Central memory CD4-positive, alpha-beta T cell (primary cell): ENCODE data around the gene SLC15A3.

Experiments used
- DNase-seq: peaks from one replicate; pipeline ENCODE4 v3.0.0; 2022

Gene SLC15A3

DNA sequence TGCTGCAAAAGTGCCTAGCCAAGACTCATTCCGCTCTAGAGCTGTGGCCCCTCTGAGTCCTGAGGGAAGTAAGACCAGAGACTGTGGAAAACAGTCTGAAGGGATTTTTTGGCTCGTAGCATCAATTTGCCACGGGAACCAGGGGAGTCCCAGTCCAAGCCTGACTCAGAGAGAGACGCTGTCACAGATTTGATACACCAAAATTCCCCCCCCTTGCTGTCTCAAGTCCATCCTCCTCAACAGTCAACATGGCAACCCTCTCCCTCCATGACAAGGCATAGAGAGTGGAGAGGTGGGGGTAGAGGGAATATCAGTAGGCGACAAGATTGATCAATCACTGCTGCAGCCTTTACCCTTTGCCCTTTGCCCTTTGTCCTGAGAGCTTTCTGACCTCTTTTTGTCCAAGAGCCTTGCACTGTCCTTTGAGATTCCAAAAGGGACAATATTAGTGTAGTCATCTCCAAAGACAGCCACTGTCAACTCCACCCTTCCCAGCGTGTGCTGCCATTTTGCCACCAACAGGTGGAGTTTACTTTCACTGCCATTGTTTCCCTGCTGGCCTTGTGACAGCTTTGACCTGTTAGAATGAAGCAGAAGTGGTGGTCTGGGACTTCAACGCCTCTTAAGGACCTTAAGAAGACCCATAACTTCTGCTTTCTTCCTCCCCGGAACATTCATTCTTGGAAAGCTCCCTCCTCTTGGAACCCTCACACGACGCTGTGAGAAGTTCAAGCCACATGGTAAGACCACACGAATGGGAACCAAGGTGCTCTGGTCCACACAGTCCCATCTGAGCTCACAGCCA, 7.3 kb downstream of the SLC15A3 start:
- no peak for DNase-seq

DNA sequence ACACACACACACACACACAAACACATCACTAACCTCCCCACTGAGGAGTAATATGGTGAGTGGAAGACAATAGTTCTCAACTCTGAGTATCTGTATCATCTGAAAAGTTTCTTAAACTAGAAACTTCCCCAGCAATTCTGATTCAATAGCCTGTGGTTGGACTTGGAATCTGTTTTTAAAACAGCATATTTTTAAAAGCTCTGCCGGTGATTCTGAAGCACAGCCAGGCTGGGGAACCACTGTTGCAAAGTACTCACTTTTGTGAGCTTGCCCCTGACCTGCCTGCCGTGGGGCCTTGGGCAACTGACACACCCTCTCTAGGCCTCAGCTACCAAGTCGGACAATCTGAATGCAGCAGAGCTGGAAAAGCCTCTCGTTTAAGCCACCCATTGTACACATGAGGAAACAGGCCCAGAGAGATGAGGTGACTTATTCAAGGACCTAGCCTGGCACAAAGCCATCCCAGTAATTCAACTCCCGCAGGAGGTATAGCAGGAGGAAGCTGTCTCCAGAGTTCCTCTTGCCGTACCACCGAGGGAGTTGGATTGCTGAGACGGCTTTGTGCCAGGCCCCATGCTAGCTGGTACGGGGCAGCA, 8.9 kb downstream of the SLC15A3 start:
- DNase-seq = no peak

DNA sequence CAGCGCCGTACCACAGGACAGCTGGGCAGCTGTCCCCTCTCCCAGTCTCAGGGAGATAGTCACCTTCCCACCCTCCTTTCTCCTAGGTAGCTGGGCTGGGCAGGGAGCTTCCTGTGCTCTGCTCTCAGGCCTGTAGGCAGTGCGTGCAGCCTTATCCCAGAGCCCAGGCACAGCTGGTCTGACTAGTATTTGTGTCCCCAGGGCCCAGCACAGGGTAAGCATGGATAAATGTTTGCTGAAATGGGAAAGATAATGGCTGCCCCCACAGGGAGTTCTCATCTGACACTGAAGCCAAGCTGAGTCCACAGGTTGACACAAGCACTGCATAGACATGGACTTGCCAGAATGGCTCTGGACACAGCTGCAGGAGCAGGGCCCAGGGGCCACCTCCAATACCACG, 9.8 kb downstream of the SLC15A3 start:
- DNase-seq = no peak

DNA sequence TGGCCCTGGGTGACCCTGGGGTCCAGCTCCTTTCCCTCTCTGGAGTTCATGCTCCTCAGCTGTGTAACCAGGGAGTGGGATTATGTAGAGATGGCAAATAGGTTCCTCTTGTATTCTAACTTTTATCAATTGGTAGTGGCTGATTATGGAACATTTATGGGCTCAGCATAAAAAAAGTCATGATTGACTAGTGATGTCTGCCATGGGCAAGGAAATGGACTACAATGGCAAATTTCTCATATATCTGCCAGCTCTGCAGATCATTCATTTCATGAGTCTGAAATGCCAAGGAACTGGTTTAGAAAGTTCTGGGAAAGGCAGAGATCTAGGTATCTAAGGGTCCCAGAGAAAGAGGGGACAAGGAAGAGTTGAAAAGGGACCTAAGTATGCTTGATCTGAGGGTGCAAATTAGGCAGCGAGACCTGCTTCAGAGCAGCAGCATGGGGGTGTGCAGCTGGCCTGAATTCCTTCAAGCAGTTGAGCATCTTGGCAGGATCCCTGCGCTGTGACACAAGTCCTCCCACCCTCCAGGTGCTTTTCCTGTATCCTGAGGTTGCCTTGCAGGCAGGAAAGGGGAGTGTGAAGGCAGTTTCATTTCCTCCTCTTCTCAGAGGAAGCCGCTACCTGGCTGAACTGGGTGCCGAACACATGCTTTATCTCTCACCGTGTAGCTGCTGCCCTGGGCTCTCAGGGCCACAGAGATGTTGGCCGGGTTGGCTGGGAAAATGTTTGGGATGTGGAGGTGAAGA, 10.4 kb downstream of the SLC15A3 start:
- DNase-seq = no peak

DNA sequence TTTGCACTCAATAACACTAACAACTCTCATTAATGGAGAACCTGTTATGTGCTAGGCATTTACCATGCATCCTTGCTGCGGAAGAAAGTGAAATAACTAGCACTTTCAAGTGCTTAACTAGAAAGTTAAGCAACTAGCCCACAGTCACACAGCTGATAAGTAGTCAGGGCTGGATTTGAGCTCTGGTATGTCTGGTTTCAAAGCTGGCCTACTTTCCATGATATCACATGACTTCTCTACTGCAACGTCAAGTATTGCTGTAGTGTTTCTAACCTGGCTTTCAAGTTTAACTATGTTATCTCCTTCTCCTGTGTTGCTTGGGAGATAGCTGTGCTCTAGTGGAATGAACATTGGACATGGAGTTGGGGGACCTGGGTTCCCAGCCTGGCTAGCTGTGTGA, 12.1 kb downstream of the SLC15A3 start:
- DNase-seq = no peak

DNA sequence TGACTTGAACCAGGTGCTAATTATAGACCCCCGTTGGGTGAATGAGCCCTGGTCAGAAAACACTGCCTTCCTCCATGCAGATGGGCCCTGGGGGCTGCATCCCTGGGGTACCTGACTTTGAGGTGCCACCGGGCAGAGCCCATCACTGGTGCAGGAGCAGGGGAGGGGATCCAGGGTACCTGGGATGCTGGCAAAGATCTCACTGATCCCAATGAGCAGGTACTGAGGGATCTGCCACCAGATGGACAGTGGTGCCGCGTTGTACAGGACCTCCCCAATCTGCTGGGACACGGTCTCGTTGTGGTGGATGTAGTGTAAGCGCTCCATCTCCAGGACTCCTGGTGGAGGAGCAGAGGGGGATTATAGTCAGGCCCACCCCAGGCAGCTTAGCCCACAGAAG, 12.7 kb downstream of the SLC15A3 start:
- no peak for DNase-seq

DNA sequence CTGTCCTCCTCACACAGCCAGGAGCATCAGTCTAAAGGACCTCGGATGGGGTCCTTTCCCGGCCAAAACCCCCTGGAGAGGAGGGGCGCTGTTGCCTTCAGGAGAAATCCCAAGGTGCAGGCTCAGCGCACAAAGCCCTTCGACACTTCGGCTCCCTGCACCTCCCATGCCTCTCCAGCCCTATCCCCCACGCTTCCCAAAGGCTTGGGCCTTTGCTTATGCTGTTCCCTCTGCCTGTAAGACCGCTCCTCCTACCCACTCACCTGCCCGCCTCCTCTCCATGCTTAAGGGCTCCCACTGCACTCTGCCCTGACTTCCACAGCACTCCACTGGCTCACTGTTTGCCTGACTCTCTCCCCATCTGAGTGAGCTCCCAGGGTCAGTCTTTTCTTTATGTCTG, 13.5 kb downstream of the SLC15A3 start:
- no peak for DNase-seq

DNA sequence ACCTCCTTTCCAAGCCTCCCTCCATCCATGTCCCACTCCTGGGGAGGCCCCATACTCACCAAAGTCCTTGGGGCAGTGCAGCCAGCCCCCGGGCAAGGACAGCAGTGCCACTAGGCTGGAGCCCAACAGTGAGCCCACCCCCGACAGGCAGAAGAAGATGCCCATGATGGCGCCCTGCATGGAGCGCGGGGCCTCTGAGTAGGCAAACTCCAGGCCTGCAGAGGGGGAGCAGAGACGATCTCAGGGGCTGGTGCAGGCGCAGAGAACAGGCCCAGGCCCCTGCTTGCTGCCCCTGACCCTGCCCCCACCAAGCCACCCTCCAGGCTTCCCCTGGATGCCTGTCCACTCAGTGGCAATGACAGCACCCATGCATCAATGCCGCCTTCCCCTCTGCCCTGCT, 14.2 kb downstream of the SLC15A3 start:
- no peak for DNase-seq

DNA sequence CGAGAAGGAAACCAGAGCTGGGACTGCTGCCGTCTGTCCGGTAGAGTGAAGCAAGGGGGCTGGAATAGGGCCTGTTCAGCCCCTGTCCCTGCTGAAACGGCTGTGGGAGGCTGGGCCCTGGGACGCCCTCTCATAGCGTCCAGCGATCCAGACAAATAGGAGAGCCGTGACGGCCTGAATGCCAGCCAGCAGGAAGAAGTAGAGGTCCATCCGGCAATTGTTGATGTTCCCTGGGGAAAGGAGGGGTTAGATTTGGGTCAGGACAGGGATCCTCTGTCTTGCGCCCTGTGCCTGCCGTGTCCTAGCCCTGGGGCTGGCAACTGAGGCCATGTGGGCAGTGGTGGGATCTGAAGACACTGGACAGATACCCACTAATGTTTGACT, 14.8 kb downstream of the SLC15A3 start:
- no peak for DNase-seq

DNA sequence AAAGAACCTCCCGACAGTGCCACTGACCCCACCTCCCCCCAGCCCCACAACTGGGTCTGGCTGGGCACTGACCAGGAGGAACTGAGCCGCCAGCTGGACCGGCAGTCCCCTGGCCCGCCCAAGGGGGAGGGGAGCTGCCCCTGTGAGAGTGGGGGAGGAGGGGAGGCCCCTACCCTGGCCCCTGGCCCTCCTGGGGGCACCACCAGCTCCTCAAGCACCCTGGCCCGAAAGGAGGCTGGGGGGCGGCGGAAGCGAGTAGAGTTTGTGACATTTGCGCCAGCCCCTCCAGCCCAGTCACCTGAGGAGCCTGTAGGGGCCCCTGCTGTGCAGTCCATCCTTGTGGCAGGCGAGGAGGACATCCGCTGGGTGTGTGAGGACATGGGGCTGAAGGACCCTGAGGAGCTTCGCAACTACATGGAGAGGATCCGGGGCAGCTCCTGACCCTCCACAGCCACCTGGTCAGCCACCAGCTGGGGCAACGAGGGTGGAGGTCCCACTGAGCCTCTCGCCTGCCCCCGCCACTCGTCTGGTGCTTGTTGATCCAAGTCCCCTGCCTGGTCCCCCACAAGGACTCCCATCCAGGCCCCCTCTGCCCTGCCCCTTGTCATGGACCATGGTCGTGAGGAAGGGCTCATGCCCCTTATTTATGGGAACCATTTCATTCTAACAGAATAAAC, 15.4 kb downstream of the SLC15A3 start:
- DNase-seq = no peak

DNA sequence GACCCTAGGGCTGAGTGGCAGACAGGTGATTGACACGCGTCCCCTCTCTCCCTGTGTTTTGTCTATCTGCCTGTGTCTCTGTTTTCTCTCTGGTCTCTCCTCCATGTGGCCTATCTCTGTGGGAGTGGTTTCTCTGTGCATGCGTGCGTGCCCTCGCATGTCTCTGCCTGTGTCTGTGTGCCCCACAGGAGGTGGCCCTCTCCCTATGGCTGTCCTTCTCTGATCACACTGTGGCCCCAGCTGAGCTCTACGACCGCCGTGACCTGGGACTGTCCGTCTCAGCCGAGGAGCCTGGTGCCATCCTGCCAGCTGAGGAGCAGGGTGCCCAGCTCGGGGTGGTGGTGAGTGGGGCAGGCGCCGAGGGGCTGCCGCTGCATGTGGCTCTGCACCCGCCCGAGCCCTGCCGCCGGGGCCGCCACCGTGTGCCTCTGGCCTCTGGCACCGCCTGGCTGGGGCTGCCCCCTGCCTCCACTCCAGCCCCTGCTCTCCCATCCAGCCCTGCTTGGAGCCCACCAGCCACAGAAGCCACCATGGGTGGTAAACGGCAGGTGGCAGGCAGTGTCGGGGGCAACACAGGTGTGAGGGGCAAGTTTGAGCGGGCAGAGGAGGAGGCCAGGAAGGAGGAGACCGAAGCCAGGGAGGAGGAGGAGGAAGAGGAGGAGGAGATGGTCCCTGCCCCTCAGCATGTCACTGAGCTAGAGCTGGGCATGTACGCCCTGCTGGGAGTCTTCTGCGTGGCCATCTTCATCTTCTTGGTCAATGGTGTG, 16.1 kb downstream of the SLC15A3 start:
- no peak for DNase-seq

DNA sequence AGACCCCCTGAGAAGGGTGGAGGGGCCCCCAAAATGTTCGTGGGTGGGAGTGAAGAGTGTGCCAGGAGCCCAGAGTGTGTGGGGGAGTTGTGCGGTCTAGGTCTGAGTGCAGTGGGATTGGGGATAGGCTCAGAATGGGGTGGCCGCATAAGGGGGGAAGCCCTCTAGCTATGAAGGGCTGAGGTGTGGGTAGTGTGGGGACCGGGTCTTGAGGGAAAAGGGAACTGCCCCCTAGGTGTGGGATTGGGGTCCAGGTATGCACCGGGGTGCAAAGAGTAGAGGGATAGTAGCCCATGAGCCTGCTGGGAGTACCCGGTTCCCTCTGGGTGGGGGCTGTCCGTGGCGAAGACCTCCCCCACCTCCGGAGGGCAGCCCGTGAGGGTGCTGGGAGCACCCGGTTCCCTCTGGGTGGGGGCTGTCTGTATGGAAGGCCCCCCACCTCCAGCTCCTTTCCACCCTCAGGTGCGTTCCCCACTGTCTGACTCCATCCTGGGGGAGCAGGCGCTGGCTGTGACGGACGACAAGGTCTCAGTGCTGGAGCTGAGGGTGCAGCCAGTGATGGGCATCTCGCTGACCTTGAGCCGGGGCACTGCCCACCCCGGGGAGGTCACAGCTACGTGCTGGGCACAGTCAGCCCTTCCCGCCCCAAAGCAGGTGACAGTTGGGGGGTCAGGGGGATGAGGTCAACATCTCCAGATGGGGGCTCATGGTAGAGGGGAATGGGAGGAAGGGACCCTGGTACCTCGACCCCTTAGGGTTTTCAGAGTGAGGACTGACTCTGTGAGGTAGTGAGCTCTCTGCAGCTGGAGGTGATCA, 17.0 kb downstream of the SLC15A3 start:
- no peak for DNase-seq

DNA sequence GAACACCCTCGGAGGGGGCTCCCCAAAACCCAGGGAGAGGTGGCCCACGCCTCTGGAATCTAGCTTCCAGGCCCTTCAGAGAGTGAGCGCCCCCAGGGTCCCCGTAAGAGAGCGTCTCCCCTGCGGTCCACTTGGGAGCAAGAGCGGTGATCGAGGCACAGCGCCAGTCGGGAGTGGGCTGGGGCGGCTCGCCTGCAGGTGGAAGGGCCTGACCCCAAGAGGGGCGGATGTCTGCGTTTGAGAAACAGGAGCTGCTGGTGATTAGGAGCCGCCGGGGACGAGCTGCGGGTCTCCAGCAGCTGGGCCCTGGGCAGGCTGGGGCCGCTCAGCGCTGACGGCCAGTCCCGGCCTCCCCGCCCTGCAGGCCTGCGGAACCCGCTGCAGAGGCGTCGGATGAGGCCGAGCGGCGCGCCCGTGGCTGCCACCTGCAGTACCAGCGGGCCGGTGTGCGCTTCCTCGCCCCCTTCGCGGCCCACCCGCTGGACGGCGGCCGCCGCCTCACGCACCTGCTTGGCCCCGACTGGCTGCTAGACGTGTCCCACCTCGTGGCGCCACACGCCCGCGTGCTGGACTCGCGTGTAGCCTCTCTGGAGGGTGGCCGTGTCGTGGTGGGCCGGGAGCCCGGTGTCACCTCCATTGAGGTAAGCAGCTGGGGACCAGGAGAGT, 17.7 kb downstream of the SLC15A3 start:
- DNase-seq = no peak

DNA sequence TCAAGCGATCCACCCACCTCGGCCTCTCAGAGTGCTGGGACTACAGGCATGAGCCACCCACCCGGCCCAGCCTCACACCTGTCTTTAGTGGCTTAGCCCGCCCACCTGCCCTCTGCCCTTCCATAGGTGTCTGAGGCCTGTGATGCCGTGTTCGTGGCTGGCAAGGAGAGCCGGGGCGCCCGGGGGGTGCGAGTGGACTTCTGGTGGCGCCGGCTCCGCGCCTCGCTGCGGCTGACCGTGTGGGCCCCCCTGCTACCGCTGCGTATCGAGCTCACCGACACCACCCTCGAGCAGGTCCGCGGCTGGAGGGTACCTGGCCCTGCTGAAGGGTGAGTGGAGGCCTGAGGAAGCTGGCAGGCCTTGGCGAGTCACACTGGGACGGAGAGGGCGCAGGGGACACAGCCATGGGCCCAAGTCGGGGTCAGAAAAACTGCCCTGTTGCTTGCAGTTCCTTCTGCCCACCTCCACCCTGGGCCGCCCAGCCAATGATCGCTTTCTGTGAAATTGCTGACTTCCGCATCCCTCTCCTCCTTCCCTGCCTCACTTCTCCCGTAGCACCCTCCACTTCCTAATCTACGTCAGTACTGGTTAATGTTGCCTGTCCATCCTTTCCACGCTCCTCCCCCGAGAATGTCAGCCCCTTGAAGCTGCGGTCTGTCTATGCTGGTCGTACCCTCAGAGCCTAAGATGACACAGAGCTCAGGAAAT, 18.4 kb downstream of the SLC15A3 start:
- DNase-seq = no peak

DNA sequence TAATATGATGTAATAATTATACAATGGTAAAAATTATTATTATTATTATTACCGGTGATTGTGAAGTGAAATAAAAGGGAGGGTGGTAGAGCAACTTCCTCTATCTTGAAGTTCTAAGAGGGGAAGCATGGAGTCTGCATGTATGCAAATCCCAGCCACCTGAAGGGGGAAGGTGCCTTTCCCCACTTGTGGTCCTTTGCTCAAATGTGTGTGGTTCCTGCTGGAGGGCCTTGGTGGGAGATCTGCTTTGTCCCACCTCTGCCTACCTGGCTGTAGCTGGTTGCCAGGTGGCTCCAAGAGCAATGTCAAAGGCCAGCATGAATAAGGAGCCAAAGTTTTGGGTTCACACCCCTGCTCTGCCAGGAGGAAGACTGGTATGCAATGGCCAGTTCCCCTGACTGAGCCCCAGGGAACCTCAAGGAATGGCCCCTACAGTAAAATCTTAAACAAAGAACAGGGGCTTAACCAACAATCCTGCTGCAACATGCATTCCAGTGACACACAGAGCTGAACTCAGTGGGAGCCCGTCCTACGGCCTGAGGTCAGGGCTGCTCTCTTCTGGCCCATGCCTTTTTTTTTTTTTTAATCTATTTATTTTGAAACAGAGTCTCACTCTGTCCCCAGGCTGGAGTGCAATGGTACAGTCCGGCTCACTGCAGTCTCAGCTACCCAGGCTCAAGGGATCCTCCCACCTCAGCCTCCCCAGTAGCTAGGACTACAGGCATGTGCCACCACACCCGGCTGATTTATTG, 19.2 kb downstream of the SLC15A3 start:
- no peak for DNase-seq

DNA sequence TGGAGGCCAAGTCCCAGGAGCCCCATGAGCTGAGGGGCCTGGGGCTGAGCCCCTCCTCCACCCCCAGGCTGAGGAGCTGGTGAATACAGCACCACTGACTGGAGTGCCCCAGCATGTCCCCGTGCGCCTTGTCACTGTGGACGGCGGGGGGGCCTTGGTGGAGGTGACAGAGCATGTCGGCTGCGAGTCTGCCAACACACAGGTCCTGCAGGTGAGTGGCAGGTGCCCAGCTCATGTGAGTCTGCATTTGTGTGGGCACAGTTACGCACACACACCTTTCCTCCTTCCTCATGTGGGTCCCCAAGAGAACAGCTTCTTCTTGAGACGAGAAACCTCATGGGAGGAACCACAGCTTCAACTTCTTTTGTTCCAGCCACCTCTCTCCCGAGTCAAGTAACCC, 20.1 kb downstream of the SLC15A3 start:
- no peak for DNase-seq

DNA sequence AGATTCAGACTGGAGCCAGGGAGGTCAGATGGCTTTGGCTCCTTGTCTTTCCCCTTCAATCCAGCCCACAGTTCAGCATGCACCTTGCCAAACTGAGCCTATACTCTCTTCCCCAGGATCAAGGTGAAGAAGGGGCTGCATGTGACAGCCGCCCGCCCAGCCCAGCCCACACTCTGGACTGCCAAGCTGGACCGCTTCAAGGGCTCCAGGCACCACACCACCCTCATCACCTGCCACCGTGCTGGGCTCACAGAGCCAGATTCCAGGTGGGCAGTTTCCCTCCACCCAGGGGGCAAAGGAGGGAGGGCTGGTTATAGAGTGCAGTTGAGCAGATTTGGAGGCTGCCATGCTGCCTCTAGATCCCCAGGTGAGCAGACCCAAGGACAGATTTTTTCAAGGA, 21.6 kb downstream of the SLC15A3 start:
- DNase-seq = no peak

DNA sequence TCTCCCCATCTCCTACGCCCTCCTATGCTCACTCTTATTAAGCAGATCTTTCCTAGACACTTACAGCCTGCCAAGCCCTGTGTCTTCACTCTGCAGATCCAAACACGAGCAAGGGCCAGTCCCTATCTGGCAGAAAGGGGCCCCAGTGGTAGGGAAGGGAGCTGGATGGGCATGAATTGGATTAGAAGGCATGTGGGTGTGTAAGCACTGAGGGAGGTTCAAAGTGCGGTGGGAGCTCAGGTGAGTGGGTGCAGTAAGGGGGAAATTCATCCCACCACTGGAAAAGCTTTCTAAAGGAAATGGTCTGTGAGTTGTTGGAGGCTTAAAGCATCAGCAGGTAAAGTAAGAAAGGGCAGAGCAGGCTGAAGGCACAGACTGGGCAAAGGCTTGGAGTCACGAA, 22.2 kb downstream of the SLC15A3 start:
- no peak for DNase-seq

DNA sequence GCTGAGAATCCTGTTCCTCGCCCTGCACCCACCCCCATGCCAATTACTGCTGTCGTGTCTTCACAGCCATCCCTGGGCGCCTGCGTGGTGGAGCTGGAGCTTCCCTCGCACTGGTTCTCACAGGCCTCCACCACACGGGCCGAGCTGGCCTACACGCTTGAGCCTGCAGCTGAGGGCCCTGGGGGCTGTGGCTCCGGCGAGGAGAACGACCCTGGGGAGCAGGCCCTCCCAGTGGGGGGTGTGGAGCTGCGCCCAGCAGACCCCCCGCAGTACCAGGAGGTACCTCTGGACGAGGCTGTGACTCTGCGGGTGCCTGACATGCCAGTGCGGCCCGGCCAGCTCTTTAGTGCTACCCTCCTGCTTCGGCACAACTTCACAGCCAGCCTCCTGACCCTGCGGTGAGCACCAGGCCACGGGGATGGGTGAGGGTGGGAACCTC, 23.4 kb downstream of the SLC15A3 start:
- DNase-seq = no peak

DNA sequence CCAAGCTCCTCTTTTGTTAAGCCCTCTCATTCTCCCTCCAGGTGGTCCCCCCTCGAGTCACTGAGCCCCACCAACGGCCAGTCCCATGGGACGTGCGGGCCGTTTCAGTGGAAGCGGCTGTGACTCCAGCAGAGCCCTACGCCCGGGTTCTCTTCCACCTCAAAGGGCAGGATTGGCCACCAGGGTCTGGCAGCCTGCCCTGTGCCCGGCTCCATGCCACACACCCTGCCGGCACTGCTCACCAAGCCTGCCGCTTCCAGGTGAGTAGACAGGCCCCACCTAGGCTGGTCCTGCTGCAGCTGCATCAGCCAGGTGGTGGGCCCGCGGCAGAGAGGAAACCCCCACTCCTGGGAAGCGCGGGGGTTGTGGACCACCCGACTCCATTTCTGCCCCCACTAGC, 24.4 kb downstream of the SLC15A3 start:
- no peak for DNase-seq
